Fibroblast of peridontal ligament (primary cell): ENCODE measurements around the gene HRC.
"Not testable (repeated sequence)": the region's sequence is repeated elsewhere in the genome, so short reads cannot be mapped to it uniquely, and the experiment has no call there.

Experiments used
- DNase-seq: peaks from one replicate; pipeline ENCODE4 v3.0.0-alpha.2; 2010; ENCODE audit errors: extremely low read depth

Gene HRC

GRCh38 chr19:49135686-49136085 lies 19.5 kb downstream of the HRC start:
- DNase-seq = no peak

GRCh38 chr19:49133621-49134454 lies 21.4 kb downstream of the HRC start:
- DNase-seq = peak; percentile 36

GRCh38 chr19:49132974-49133609 lies 22.1 kb downstream of the HRC start:
- DNase-seq = no peak

GRCh38 chr19:49130325-49130724 lies 24.9 kb downstream of the HRC start:
- no peak for DNase-seq

GRCh38 chr19:49129238-49129583 lies 26.0 kb downstream of the HRC start:
- no peak for DNase-seq

- no peak for DNase-seq
Observed at GRCh38 chr19:49128545-49129237, 26.5 kb downstream of the HRC start.

GRCh38 chr19:49127674-49128544 lies 27.3 kb downstream of the HRC start:
- DNase-seq = peak; percentile 94

- DNase-seq = not testable (repeated sequence)
Observed at GRCh38 chr19:49127225-49127624, 28.0 kb downstream of the HRC start.

GRCh38 chr19:49126575-49126974 lies 28.6 kb downstream of the HRC start:
- DNase-seq = no peak

GRCh38 chr19:49125025-49125731 lies 30.0 kb downstream of the HRC start:
- DNase-seq = no peak

GRCh38 chr19:49123285-49123684 lies 31.9 kb downstream of the HRC start:
- not testable (repeated sequence) for DNase-seq

- DNase-seq = not testable (repeated sequence)
Observed at GRCh38 chr19:49121841-49122240, 33.4 kb downstream of the HRC start.

GRCh38 chr19:49120868-49121267 lies 34.3 kb downstream of the HRC start:
- DNase-seq = no peak

- no peak for DNase-seq
Observed at GRCh38 chr19:49120325-49120683, 34.9 kb downstream of the HRC start.

- DNase-seq = peak; percentile 35
Observed at GRCh38 chr19:49119411-49120324, 35.5 kb downstream of the HRC start, which contains the start of gene PPFIA3. Gene PPFIA3 (plus strand): TSS chr19:49119544. CDS start chr19:49127874, 8,330 bp downstream.

GRCh38 chr19:49118565-49119410 lies 36.4 kb downstream of the HRC start, which contains the start of gene C19orf73:
Gene C19orf73 (minus strand): TSS chr19:49119143. CDS start chr19:49119022, 121 bp downstream.
- DNase-seq = peak; percentile 86

GRCh38 chr19:49117677-49118564 lies 37.3 kb downstream of the HRC start:
- DNase-seq = no peak

- no peak for DNase-seq
Observed at GRCh38 chr19:49116544-49116943, 38.7 kb downstream of the HRC start.
